ENCODE results near the gene MAGI3. TPM values are rescaled to one million over a fixed set of nuclear protein-coding genes. Genes with fewer than 3 reads are reported as not detected.
"Not testable (repeated sequence)": the region's sequence is repeated elsewhere in the genome, so short reads cannot be mapped to it uniquely, and the experiment has no call there.

The MAGI3 gene
- total RNA-seq, 4 donors from 2014 or later = 7.6 to 19.3 (median 15.6) TPM

GRCh38 chr1:113396585-113396984 lies 6.3 kb downstream of the MAGI3 start:
- TF ChIP-seq CTCF (IDR thresholded peaks at IDR 0.05) = no peak
- DNase-seq (ENCODE audit: low spot score) (no peak), ATAC-seq (ENCODE audit: low FRiP score) (peak; percentile 82)

- DNase-seq (ENCODE audit: low spot score) (no peak), ATAC-seq (ENCODE audit: low FRiP score) (no peak)
- no peak for TF ChIP-seq CTCF (IDR thresholded peaks at IDR 0.05)
Observed at GRCh38 chr1:113399062-113399583, 8.8 kb downstream of the MAGI3 start.

GRCh38 chr1:113401067-113401466 lies 10.8 kb downstream of the MAGI3 start:
- ATAC-seq (ENCODE audit: low FRiP score) = no peak
- TF ChIP-seq CTCF (IDR thresholded peaks at IDR 0.05) = no peak
- no peak for DNase-seq (ENCODE audit: low spot score)

- ATAC-seq (ENCODE audit: low FRiP score) = no peak
- no peak for DNase-seq (ENCODE audit: low spot score)
- TF ChIP-seq CTCF (IDR thresholded peaks at IDR 0.05) = no peak
Observed at GRCh38 chr1:113401728-113402127, 11.4 kb downstream of the MAGI3 start.

- ATAC-seq (ENCODE audit: low FRiP score) = no peak
- no peak for DNase-seq (ENCODE audit: low spot score)
- TF ChIP-seq CTCF (IDR thresholded peaks at IDR 0.05) = no peak
Observed at GRCh38 chr1:113403065-113403464, 12.8 kb downstream of the MAGI3 start.

- DNase-seq (ENCODE audit: low spot score) = no peak
- ATAC-seq (ENCODE audit: low FRiP score) = no peak
- TF ChIP-seq CTCF (IDR thresholded peaks at IDR 0.05) = no peak
Observed at GRCh38 chr1:113405573-113405972, 15.3 kb downstream of the MAGI3 start.

- not testable (repeated sequence) for ATAC-seq (ENCODE audit: low FRiP score); DNase-seq (ENCODE audit: low spot score)
Observed at GRCh38 chr1:113406149-113406548, 15.8 kb downstream of the MAGI3 start.

GRCh38 chr1:113409363-113409762 lies 19.0 kb downstream of the MAGI3 start:
- ATAC-seq (ENCODE audit: low FRiP score) = no peak
- no peak for DNase-seq (ENCODE audit: low spot score)
- TF ChIP-seq CTCF (IDR thresholded peaks at IDR 0.05) = no peak

GRCh38 chr1:113412020-113412419 lies 21.7 kb downstream of the MAGI3 start:
- ATAC-seq (ENCODE audit: low FRiP score); DNase-seq (ENCODE audit: low spot score): not testable (repeated sequence)
